ENCODE data around the gene SHLD2.
"Not testable (repeated sequence)": the region's sequence is repeated elsewhere in the genome, so short reads cannot be mapped to it uniquely, and the experiment has no call there.

SHLD2 gene

GRCh38 chr10:87219370-87219769 is 124.4 kb downstream of the SHLD2 start:
- not testable (repeated sequence) for DNase-seq

DNA sequence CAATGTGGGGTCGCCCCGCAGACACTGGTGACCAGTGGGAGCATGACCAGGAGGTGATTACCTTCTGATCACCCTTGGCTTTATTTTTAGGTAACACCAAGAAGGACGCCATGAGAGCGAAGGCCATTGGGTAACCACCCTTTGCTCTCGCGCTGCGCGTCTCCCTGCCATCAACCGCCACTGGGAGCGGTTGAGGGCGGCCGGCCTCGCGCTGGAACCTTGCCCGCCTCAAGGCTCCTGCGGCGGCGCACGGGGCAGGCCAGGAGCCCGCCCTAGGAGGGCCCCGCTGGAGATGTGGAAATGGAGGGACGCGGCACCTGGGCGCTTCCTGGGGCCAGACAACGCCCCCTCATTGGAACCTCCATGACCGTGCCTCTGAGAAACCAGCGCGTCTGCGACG is 127.8 kb downstream of the SHLD2 start:
- DNase-seq, result not testable (repeated sequence)

- not testable (repeated sequence) for DNase-seq
These were observed 130.1 kb downstream of the SHLD2 start, which contains the start of gene NUTM2A for GRCh38 chr10:87225148-87225547. NUTM2A (plus strand) TSS chr10:87225448; CDS start chr10:87225831, 383 bp downstream.

GRCh38 chr10:87228247-87228646 is 133.2 kb downstream of the SHLD2 start:
- not testable (repeated sequence) for DNase-seq

DNA sequence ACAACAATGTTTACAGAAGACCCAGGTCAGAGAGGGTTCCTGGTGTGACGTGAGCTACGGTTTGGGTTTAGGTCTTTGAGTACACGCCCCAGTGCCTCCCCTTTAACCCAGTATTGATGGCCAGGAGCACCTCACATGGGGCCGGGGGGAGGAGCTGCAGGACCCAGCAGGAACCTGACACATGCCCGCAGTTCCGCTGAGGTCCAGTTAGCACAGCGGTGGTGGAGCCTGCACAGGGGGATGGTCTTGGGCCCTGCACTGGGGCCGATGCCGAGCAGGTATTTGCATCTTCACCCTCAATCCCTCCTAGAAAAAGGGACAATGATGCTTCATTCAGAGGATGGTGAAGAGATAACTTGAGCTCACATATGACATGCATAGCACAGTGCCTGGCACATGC is 134.2 kb downstream of the SHLD2 start:
- DNase-seq, result not testable (repeated sequence)

DNA sequence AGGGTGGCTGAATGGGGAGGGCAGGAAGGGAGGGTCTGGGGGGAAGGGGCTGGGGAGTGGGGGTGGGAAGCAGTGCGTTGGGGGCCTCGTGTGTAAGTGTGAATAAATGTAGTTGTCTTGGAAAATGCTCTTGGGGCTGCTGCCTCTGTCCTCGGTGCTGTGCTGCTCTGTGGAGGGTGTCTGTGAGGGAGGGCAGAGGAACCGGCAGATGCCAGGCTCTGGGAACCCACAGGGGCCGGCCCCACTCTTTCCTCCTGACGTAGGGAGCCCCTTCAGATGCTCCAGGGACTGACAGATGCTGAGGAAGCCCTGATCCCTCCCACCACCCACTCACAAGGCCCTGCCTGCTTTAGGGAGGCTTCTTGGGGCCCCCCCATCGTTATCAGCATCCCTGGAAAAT is 139.8 kb downstream of the SHLD2 start:
- DNase-seq, result not testable (repeated sequence)

DNA sequence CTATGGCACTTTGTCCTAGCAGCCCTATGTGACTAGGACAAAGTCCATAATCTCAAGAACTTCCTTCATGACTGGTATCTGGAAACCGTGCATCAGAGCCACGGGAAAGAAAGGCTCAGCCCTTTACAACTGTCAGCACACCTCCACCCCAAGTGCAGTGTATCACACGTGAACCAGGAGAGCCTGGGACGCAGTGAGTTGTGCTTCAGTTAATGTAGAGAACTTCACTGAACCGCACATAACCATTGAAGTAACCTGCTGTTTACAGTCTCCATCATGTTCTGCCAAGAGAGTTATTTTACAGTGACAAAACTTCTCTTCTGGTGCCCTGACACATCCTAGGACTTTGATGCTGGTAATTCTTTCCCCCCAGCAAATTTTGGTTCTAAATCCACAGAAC is 142.2 kb downstream of the SHLD2 start:
- not testable (repeated sequence) for DNase-seq

- not testable (repeated sequence) for DNase-seq
These were observed 144.4 kb downstream of the SHLD2 start for GRCh38 chr10:87239346-87239808.

Measured in fibroblast of skin of back (primary cell).